ENCODE results near the gene SLC47A2. TPM values are rescaled to one million over a fixed set of nuclear protein-coding genes. Genes with fewer than 3 reads are reported as not detected.

The SLC47A2 gene
- total and polyA plus RNA-seq, 9 of the 15 experiments (the other 6 are each of a cell fraction or from before 2014, with no cell fraction given) = not detected

DNA sequence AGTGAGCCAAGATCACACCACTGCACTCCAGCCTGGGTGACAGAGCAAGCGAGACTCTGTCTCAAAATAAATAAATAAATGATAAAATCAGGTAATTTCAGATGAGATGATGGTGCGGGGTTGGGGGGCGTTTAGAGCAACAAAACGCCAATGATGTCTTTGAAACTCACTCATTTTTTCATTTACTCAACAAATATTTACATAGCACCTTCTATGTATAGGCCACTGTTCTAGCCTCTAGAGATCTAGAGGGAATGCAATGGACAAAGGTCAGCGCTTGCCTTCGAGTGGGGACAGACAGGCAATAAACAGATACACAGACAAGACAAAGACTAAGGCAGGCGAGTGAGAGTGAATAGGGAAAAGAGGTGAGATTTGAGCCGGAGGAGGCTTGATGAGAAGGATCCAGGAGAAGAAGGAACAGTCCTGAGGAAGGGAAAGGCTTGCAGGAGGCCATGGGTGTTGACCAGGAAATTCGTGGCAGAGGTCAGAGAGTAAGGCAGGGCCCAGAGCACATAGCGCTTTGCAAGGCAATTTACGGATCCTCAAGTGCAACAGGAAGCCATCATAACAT, 17.7 kb upstream of the SLC47A2 start:
- Histone ChIP-seq H3K36me3 (ENCODE audit: control insufficient read depth, insufficient read depth, low read length) (no peaks in the 10 kb centered on the region), H3K27me3 (ENCODE audit: control insufficient read depth in 2 of 2, insufficient read depth in 2 of 2, low read length in 2 of 2) (peaks cover 3 to 22% of the 10 kb centered on the region in 2 experiments; a peak in 3 of 5 replicates), H3K9ac (ENCODE audit: insufficient read depth in 1 of 2, low read depth in 2 of 2, low read length in 2 of 2) (no peak overlapping the region), H3K4me3 (no peak overlapping the region), H3K4me1 (replicated peaks in 1 of 2; ENCODE audit: control insufficient read depth in 2 of 2, insufficient read depth in 2 of 2, low read length in 2 of 2) (no peaks in the 10 kb centered on the region), H4K20me1 (replicated peaks; ENCODE audit: control insufficient read depth, insufficient read depth, low read length) (no peaks in the 10 kb centered on the region), H3K79me2 (ENCODE audit: control insufficient read depth, insufficient read depth, low read length) (no peaks in the 10 kb centered on the region), H3K27ac (ENCODE audit: extremely low read depth, low read depth, low read length) (no peak overlapping the region), H3K4me2 (ENCODE audit: insufficient read depth, low read length) (no peak overlapping the region), H3K9me1 (ENCODE audit: control insufficient read depth, insufficient read depth, low read length) (no peaks in the 10 kb centered on the region), H3K9me3 (replicated peaks; ENCODE audit: control insufficient read depth, insufficient read depth, low read depth, low read length) (no peaks in the 10 kb centered on the region), H2AFZ (ENCODE audit: low read depth, low read length) (no peak overlapping the region)
- ChIA-PET POLR2A (no interaction called here), CTCF (ENCODE audit: low intra/inter-chr PET ratio) (no interaction called here)
- DNase-seq (ENCODE audit: extremely low read depth in 1 of 4, low spot score in 3 of 4) (no peak), ATAC-seq (no peak), FAIRE-seq (no peak)
- BruUV-seq (replicated peaks) = no TSS peak
- intact Hi-C loops (cut with micrococcal nuclease) = no loop called here
- in situ Hi-C loops (cut with MboI) = no loop called here
- WGBS (ENCODE audit: insufficient coverage, low coverage, missing lambda C conversion rate) = under 1% methylated on average over 11 of the region's 11 CpGs
- TF ChIP-seq MAFG (tag; conservative IDR thresholded peaks at IDR 0.05) (no peak), ZFP1 (CRISPR knock-in tag; IDR thresholded peaks at IDR 0.05) (no peak), ZNF165 (CRISPR knock-in tag; IDR thresholded peaks at IDR 0.05; ENCODE audit: borderline replicate concordance) (no peak), ZEB2 (IDR thresholded peaks at IDR 0.05) (no peak), ZNF143 (CRISPR knock-in tag; IDR thresholded peaks at IDR 0.05) (no peak), ETS2 (tag; IDR thresholded peaks at IDR 0.05; ENCODE audit: borderline replicate concordance, poor library complexity, severe bottlenecking) (no peak), ZNF121 (CRISPR knock-in tag; conservative IDR thresholded peaks at IDR 0.05) (no peak), SMC3 (conservative IDR thresholded peaks at IDR 0.05; ENCODE audit: insufficient read depth, low read depth, low read length) (no peak), ZNF217 (CRISPR knock-in tag; IDR thresholded peaks at IDR 0.05) (no peak), KDM4B (IDR thresholded peaks at IDR 0.05; ENCODE audit: borderline replicate concordance in 2 of 2, low read depth in 1 of 2) (no peak), NCOA4 (IDR thresholded peaks at IDR 0.05; ENCODE audit: partially characterized antibody) (no peak), PHB (CRISPR knock-in tag; IDR thresholded peaks at IDR 0.05) (no peak)
- TF ChIP-seq, protein P1, sequence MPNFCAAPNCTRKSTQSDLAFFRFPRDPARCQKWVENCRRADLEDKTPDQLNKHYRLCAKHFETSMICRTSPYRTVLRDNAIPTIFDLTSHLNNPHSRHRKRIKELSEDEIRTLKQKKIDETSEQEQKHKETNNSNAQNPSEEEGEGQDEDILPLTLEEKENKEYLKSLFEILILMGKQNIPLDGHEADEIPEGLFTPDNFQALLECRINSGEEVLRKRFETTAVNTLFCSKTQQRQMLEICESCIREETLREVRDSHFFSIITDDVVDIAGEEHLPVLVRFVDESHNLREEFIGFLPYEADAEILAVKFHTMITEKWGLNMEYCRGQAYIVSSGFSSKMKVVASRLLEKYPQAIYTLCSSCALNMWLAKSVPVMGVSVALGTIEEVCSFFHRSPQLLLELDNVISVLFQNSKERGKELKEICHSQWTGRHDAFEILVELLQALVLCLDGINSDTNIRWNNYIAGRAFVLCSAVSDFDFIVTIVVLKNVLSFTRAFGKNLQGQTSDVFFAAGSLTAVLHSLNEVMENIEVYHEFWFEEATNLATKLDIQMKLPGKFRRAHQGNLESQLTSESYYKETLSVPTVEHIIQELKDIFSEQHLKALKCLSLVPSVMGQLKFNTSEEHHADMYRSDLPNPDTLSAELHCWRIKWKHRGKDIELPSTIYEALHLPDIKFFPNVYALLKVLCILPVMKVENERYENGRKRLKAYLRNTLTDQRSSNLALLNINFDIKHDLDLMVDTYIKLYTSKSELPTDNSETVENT (CRISPR knock-in tag; IDR thresholded peaks at IDR 0.05) = no peak
- TF ChIP-seq, protein P2, sequence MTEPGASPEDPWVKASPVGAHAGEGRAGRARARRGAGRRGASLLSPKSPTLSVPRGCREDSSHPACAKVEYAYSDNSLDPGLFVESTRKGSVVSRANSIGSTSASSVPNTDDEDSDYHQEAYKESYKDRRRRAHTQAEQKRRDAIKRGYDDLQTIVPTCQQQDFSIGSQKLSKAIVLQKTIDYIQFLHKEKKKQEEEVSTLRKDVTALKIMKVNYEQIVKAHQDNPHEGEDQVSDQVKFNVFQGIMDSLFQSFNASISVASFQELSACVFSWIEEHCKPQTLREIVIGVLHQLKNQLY (CRISPR knock-in tag; conservative IDR thresholded peaks at IDR 0.05) = no peak
- TF ChIP-seq, protein P3, sequence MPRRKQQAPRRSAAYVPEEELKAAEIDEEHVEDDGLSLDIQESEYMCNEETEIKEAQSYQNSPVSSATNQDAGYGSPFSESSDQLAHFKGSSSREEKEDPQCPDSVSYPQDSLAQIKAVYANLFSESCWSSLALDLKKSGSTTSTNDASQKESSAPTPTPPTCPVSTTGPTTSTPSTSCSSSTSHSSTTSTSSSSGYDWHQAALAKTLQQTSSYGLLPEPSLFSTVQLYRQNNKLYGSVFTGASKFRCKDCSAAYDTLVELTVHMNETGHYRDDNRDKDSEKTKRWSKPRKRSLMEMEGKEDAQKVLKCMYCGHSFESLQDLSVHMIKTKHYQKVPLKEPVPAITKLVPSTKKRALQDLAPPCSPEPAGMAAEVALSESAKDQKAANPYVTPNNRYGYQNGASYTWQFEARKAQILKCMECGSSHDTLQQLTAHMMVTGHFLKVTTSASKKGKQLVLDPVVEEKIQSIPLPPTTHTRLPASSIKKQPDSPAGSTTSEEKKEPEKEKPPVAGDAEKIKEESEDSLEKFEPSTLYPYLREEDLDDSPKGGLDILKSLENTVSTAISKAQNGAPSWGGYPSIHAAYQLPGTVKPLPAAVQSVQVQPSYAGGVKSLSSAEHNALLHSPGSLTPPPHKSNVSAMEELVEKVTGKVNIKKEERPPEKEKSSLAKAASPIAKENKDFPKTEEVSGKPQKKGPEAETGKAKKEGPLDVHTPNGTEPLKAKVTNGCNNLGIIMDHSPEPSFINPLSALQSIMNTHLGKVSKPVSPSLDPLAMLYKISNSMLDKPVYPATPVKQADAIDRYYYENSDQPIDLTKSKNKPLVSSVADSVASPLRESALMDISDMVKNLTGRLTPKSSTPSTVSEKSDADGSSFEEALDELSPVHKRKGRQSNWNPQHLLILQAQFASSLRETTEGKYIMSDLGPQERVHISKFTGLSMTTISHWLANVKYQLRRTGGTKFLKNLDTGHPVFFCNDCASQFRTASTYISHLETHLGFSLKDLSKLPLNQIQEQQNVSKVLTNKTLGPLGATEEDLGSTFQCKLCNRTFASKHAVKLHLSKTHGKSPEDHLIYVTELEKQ (CRISPR knock-in tag; IDR thresholded peaks at IDR 0.05) = no peak
